ENCODE measurements around the gene PPP1R2C.

Gene PPP1R2C

GRCh38 chrX:42752730-42753129 lies 25.2 kb downstream of the PPP1R2C start:
- Histone ChIP-seq H3K79me1 (ENCODE audit: low read depth, low read length) (no peaks in the 10 kb centered on the region), H2BK12ac (ENCODE audit: low read length) (no peak overlapping the region), H2BK5ac (ENCODE audit: low read length) (no peak overlapping the region), H2BK15ac (ENCODE audit: low read length) (no peak overlapping the region), H3K4me1 (ENCODE audit: control insufficient read depth in 2 of 2, insufficient read depth in 1 of 2, low read depth in 1 of 2, low read length in 2 of 2) (no peaks in the 10 kb centered on the region), H3K27ac (replicated peaks; ENCODE audit: low read length) (no peak overlapping the region), H3K27me3 (ENCODE audit: control insufficient read depth in 3 of 3, insufficient read depth in 3 of 3, low read depth in 1 of 3, low read length in 3 of 3) (no peaks in the 10 kb centered on the region), H3K9me3 (replicated peaks in 1 of 2; ENCODE audit: control insufficient read depth in 2 of 2, insufficient read depth in 1 of 2, low read depth in 1 of 2, low read length in 2 of 2) (no peaks in the 10 kb centered on the region), H2AFZ (ENCODE audit: low read length) (no peak overlapping the region), H3K4me3 (ENCODE audit: low read length in 2 of 2) (no peak overlapping the region), H2BK120ac (ENCODE audit: low read depth, low read length) (no peak overlapping the region), H2AK5ac (ENCODE audit: low read depth, low read length) (no peak overlapping the region), H3K9ac (ENCODE audit: low read depth, low read length, poor library complexity) (no peak overlapping the region), H3K36me3 (replicated peaks in 1 of 2; ENCODE audit: control insufficient read depth in 2 of 2, insufficient read depth in 2 of 2, low read length in 2 of 2) (no peaks in the 10 kb centered on the region), H4K91ac (ENCODE audit: low read depth, low read length, poor library complexity) (no peak overlapping the region), H3K4me2 (ENCODE audit: insufficient read depth, low read length, poor library complexity, severe bottlenecking) (no peak overlapping the region), H3K14ac (ENCODE audit: low read length) (no peak overlapping the region), H3K23ac (ENCODE audit: low read depth, low read length, poor library complexity) (no peak overlapping the region), H3K18ac (ENCODE audit: low read length) (no peak overlapping the region), H3K4ac (ENCODE audit: low read length) (no peak overlapping the region), H4K8ac (ENCODE audit: low read depth, low read length) (no peak overlapping the region)
- WGBS, 2 donors (ENCODE audit: extremely low coverage in 2 of 2, insufficient read length in 2 of 2, insufficient replicate concordance in 1 of 2) = no CpG with 5 or more reads among the region's 4 CpGs
- DNase-seq (ENCODE audit: low spot score) = no peak

GRCh38 chrX:42751573-42751972 lies 26.4 kb downstream of the PPP1R2C start:
- no peak overlapping the region for H3K9ac ChIP-seq (ENCODE audit: low read depth, low read length, poor library complexity)
- H3K23ac ChIP-seq (ENCODE audit: low read depth, low read length, poor library complexity) = no peak overlapping the region
- H2AFZ ChIP-seq (ENCODE audit: low read length) = no peak overlapping the region
- H4K8ac ChIP-seq (ENCODE audit: low read depth, low read length) = no peak overlapping the region
- no peak overlapping the region for H4K91ac ChIP-seq (ENCODE audit: low read depth, low read length, poor library complexity)
- H2BK12ac ChIP-seq (ENCODE audit: low read length) = no peak overlapping the region
- no peak overlapping the region for H3K27ac ChIP-seq (replicated peaks; ENCODE audit: low read length)
- no peak overlapping the region for H2BK5ac ChIP-seq (ENCODE audit: low read length)
- no peak overlapping the region for H2BK120ac ChIP-seq (ENCODE audit: low read depth, low read length)
- no peak overlapping the region for H3K4me3 ChIP-seq (ENCODE audit: low read length in 2 of 2)
- H3K4ac ChIP-seq (ENCODE audit: low read length) = no peak overlapping the region
- H3K4me2 ChIP-seq (ENCODE audit: insufficient read depth, low read length, poor library complexity, severe bottlenecking) = no peak overlapping the region
- H3K18ac ChIP-seq (ENCODE audit: low read length) = no peak overlapping the region
- H3K4me1 ChIP-seq (ENCODE audit: control insufficient read depth in 2 of 2, insufficient read depth in 1 of 2, low read depth in 1 of 2, low read length in 2 of 2) = no peaks in the 10 kb centered on the region
- H3K9me3 ChIP-seq (replicated peaks in 1 of 2; ENCODE audit: control insufficient read depth in 2 of 2, insufficient read depth in 1 of 2, low read depth in 1 of 2, low read length in 2 of 2) = no peaks in the 10 kb centered on the region
- no peaks in the 10 kb centered on the region for H3K79me1 ChIP-seq (ENCODE audit: low read depth, low read length)
- H3K27me3 ChIP-seq (ENCODE audit: control insufficient read depth in 3 of 3, insufficient read depth in 3 of 3, low read depth in 1 of 3, low read length in 3 of 3) = no peaks in the 10 kb centered on the region
- H3K36me3 ChIP-seq (replicated peaks in 1 of 2; ENCODE audit: control insufficient read depth in 2 of 2, insufficient read depth in 2 of 2, low read length in 2 of 2) = no peaks in the 10 kb centered on the region
- DNase-seq (ENCODE audit: low spot score) = no peak
- no peak overlapping the region for H2AK5ac ChIP-seq (ENCODE audit: low read depth, low read length)
- H3K14ac ChIP-seq (ENCODE audit: low read length) = no peak overlapping the region
- WGBS, 2 donors (ENCODE audit: extremely low coverage in 2 of 2, insufficient read length in 2 of 2, insufficient replicate concordance in 1 of 2) = no CpG with 5 or more reads among the region's 3 CpGs
- no peak overlapping the region for H2BK15ac ChIP-seq (ENCODE audit: low read length)

- no peak overlapping the region for H3K4me3 ChIP-seq (ENCODE audit: low read length in 2 of 2)
- H3K27ac ChIP-seq (replicated peaks; ENCODE audit: low read length) = no peak overlapping the region
- H3K36me3 ChIP-seq (replicated peaks in 1 of 2; ENCODE audit: control insufficient read depth in 2 of 2, insufficient read depth in 2 of 2, low read length in 2 of 2) = no peaks in the 10 kb centered on the region
- no peak overlapping the region for H4K8ac ChIP-seq (ENCODE audit: low read depth, low read length)
- no peaks in the 10 kb centered on the region for H3K79me1 ChIP-seq (ENCODE audit: low read depth, low read length)
- no peak overlapping the region for H3K4me2 ChIP-seq (ENCODE audit: insufficient read depth, low read length, poor library complexity, severe bottlenecking)
- H2BK5ac ChIP-seq (ENCODE audit: low read length) = no peak overlapping the region
- no peak overlapping the region for H3K4ac ChIP-seq (ENCODE audit: low read length)
- no peak overlapping the region for H2BK15ac ChIP-seq (ENCODE audit: low read length)
- DNase-seq (ENCODE audit: low spot score) = no peak
- WGBS, 2 donors (ENCODE audit: extremely low coverage in 2 of 2, insufficient read length in 2 of 2, insufficient replicate concordance in 1 of 2) = no CpG with 5 or more reads among the region's 5 CpGs
- no peak overlapping the region for H2BK12ac ChIP-seq (ENCODE audit: low read length)
- no peak overlapping the region for H3K9ac ChIP-seq (ENCODE audit: low read depth, low read length, poor library complexity)
- no peak overlapping the region for H3K14ac ChIP-seq (ENCODE audit: low read length)
- H2AK5ac ChIP-seq (ENCODE audit: low read depth, low read length) = no peak overlapping the region
- H3K9me3 ChIP-seq (replicated peaks in 1 of 2; ENCODE audit: control insufficient read depth in 2 of 2, insufficient read depth in 1 of 2, low read depth in 1 of 2, low read length in 2 of 2) = no peaks in the 10 kb centered on the region
- H3K23ac ChIP-seq (ENCODE audit: low read depth, low read length, poor library complexity) = no peak overlapping the region
- no peak overlapping the region for H4K91ac ChIP-seq (ENCODE audit: low read depth, low read length, poor library complexity)
- H3K27me3 ChIP-seq (ENCODE audit: control insufficient read depth in 3 of 3, insufficient read depth in 3 of 3, low read depth in 1 of 3, low read length in 3 of 3) = no peaks in the 10 kb centered on the region
- no peak overlapping the region for H3K18ac ChIP-seq (ENCODE audit: low read length)
- no peak overlapping the region for H2AFZ ChIP-seq (ENCODE audit: low read length)
- no peaks in the 10 kb centered on the region for H3K4me1 ChIP-seq (ENCODE audit: control insufficient read depth in 2 of 2, insufficient read depth in 1 of 2, low read depth in 1 of 2, low read length in 2 of 2)
- no peak overlapping the region for H2BK120ac ChIP-seq (ENCODE audit: low read depth, low read length)
Measured at GRCh38 chrX:42748067-42748850, 29.7 kb downstream of the PPP1R2C start.

DNA sequence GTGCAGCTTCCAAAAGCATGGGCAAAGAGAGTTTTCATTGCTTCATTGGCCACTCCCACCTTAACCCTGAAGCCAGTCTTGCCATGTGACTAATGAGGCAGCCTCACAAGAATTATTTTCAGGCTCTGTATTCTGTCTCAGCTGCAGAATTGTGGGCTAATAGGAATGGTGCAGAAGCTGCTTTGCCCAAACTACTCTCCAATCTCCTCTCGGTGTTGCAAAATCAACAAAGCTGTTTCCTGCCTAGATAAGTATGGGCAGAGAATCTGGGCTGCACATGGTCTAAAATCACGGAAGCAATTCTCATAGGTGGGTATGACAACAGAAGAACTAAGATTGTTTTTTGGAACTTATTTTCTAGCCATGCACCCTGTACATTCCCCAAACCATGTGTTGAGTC lies 31.4 kb downstream of the PPP1R2C start:
- Histone ChIP-seq H2BK5ac (ENCODE audit: low read length) (no peak overlapping the region), H3K4me1 (ENCODE audit: control insufficient read depth in 2 of 2, insufficient read depth in 1 of 2, low read depth in 1 of 2, low read length in 2 of 2) (no peaks in the 10 kb centered on the region), H3K14ac (ENCODE audit: low read length) (no peak overlapping the region), H3K36me3 (replicated peaks in 1 of 2; ENCODE audit: control insufficient read depth in 2 of 2, insufficient read depth in 2 of 2, low read length in 2 of 2) (no peaks in the 10 kb centered on the region), H3K9ac (ENCODE audit: low read depth, low read length, poor library complexity) (no peak overlapping the region), H4K8ac (ENCODE audit: low read depth, low read length) (no peak overlapping the region), H3K4me3 (ENCODE audit: low read length in 2 of 2) (no peak overlapping the region), H2BK15ac (ENCODE audit: low read length) (no peak overlapping the region), H2BK120ac (ENCODE audit: low read depth, low read length) (no peak overlapping the region), H3K27me3 (ENCODE audit: control insufficient read depth in 3 of 3, insufficient read depth in 3 of 3, low read depth in 1 of 3, low read length in 3 of 3) (no peaks in the 10 kb centered on the region), H3K79me1 (ENCODE audit: low read depth, low read length) (no peaks in the 10 kb centered on the region), H3K27ac (replicated peaks; ENCODE audit: low read length) (no peak overlapping the region), H3K23ac (ENCODE audit: low read depth, low read length, poor library complexity) (no peak overlapping the region), H4K91ac (ENCODE audit: low read depth, low read length, poor library complexity) (no peak overlapping the region), H3K4ac (ENCODE audit: low read length) (no peak overlapping the region), H2AK5ac (ENCODE audit: low read depth, low read length) (no peak overlapping the region), H2AFZ (ENCODE audit: low read length) (no peak overlapping the region), H2BK12ac (ENCODE audit: low read length) (no peak overlapping the region), H3K18ac (ENCODE audit: low read length) (no peak overlapping the region), H3K9me3 (replicated peaks in 1 of 2; ENCODE audit: control insufficient read depth in 2 of 2, insufficient read depth in 1 of 2, low read depth in 1 of 2, low read length in 2 of 2) (no peaks in the 10 kb centered on the region), H3K4me2 (ENCODE audit: insufficient read depth, low read length, poor library complexity, severe bottlenecking) (no peak overlapping the region)
- no peak for DNase-seq (ENCODE audit: low spot score)
- no CpG with 5 or more reads among the region's 2 CpGs for WGBS, 2 donors (ENCODE audit: extremely low coverage in 2 of 2, insufficient read length in 2 of 2, insufficient replicate concordance in 1 of 2)
